Measurements from ENCODE around the gene TFAP2C. TPM values are rescaled to one million over a fixed set of nuclear protein-coding genes. Genes with fewer than 3 reads are reported as not detected.
"Not testable (repeated sequence)": the region's sequence is repeated elsewhere in the genome, so short reads cannot be mapped to it uniquely, and the experiment has no call there.

The TFAP2C gene
- total and polyA plus RNA-seq, 9 donors: 0.18 to 7.7 (median 0.66) TPM

DNA sequence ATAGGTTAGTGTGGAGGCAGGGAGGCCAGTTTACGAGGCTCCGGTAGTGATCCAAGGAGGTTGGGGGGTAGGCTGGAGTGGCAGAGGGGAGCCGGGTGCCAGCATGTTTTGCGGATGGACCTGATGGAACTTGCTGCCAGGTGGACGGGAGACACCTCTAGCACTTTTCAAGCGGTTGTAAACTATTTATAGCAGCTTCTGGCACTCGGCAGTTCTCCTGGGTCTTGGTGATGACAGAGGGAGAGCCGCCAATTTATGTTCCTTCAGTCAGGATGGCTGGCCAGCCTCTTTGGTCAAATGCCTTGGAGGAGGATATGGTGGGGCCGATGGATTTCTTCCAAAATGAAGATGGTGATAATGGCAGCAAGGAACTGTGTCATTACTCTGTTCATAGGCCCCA lies 28.8 kb downstream of the TFAP2C start:
- Histone ChIP-seq H3K4me3 (no peak overlapping the region), H3K9me3 (no peaks in the 10 kb centered on the region), H3K27ac (no peak overlapping the region), H3K4me1 (ENCODE audit: insufficient read depth) (no peaks in the 10 kb centered on the region), H3K27me3 (no peaks in the 10 kb centered on the region), H3K36me3 (no peaks in the 10 kb centered on the region)
- no peak for DNase-seq
- WGBS, 3 donors: 56 to 60% (median 56%) methylated on average over 9 of the region's 9 CpGs
- intact Hi-C loops (cut with DNase I): no loop called here
- TF ChIP-seq POLR2A (IDR thresholded peaks at IDR 0.05): no peak
- TF ChIP-seq EP300 (IDR thresholded peaks at IDR 0.05): no peak
- TF ChIP-seq, protein P1, sequence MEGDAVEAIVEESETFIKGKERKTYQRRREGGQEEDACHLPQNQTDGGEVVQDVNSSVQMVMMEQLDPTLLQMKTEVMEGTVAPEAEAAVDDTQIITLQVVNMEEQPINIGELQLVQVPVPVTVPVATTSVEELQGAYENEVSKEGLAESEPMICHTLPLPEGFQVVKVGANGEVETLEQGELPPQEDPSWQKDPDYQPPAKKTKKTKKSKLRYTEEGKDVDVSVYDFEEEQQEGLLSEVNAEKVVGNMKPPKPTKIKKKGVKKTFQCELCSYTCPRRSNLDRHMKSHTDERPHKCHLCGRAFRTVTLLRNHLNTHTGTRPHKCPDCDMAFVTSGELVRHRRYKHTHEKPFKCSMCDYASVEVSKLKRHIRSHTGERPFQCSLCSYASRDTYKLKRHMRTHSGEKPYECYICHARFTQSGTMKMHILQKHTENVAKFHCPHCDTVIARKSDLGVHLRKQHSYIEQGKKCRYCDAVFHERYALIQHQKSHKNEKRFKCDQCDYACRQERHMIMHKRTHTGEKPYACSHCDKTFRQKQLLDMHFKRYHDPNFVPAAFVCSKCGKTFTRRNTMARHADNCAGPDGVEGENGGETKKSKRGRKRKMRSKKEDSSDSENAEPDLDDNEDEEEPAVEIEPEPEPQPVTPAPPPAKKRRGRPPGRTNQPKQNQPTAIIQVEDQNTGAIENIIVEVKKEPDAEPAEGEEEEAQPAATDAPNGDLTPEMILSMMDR (IDR thresholded peaks at IDR 0.05): no peak

DNA sequence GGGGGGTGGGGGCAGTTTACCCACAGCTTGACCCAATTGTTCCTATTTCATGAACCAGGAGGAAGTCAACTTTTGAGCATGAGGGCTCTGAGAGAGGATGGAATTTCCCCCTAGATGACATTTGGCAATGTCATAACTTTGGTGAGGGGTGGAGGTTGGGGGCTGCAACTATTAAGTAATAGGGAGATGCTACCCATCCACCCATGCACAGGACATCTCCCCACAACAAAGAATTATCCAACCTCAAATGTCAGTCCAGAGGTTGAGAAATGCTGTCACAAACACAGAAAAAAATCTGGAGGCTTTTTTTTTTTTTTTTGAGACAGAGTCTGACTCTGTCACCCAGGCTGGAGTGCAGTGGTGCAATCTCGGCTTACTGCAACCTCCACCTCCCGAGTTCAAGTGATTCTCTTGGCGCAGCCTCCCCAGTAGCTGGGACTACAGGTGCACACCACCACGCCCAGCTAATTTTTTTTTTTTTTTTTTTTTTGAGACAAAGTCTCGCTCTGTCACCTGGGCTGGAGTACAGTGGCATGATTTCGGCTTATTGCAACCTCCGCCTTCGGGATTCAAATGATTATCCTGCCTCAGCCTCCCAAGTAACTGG lies 29.3 kb downstream of the TFAP2C start:
- WGBS, 3 donors: 90 to 93% (median 91%) methylated on average over 8 of the region's 8 CpGs
- H3K4me1 ChIP-seq (ENCODE audit: insufficient read depth); H3K27ac ChIP-seq; H3K9me3 ChIP-seq; intact Hi-C loops (cut with DNase I); DNase-seq; H3K4me3 ChIP-seq; H3K36me3 ChIP-seq; H3K27me3 ChIP-seq: not testable (repeated sequence)

DNA sequence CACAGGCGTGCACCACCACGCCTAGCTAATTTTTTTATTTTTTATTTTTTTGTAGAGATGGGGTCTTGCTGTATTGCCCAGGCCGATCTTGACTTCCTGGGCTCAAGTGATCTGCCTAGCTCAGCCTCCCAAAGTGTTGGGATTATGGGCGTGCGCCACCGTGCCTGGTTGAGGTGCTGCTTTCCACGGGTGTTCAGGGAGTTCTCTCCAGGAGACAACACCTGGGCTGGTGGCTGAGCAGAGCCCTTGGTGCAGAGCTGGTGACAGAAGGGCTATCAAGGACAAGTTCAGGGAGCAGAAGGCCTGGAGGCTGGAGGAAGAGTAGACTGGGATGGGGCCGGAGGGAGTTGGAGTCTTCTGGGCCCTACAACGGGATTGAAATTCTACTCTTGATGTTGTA lies 34.6 kb downstream of the TFAP2C start:
- no peaks in the 10 kb centered on the region for H3K4me1 ChIP-seq (ENCODE audit: insufficient read depth)
- no peak for DNase-seq
- no peaks in the 10 kb centered on the region for H3K36me3 ChIP-seq
- H3K4me3 ChIP-seq: no peak overlapping the region
- TF ChIP-seq EP300 (IDR thresholded peaks at IDR 0.05) (no peak), POLR2A (IDR thresholded peaks at IDR 0.05) (no peak)
- TF ChIP-seq, protein P1 (IDR thresholded peaks at IDR 0.05): no peak
- WGBS, 3 donors: 90 to 93% (median 91%) methylated on average over 9 of the region's 9 CpGs
- H3K9me3 ChIP-seq: no peaks in the 10 kb centered on the region
- intact Hi-C loops (cut with DNase I): no loop called here
- H3K27me3 ChIP-seq: no peaks in the 10 kb centered on the region
- no peak overlapping the region for H3K27ac ChIP-seq

DNA sequence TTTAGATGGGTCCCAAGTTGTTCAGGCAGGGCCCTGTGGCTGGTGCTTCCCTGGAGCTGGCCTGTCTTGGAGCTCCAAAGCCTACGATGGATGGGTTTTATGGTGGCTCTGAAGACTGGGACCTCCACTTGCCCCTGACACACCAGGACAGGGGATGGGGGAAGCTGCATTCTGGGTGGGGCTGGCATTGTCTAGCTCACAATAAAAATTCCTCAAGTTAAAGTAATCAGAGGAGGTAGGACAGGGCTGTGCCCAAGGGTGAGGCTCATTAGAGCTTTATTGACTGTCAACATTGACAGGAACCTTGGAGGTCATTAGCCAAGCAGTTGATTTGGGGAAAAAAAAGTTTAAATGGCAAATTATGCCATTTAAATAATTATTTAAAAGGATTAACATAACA lies 35.7 kb downstream of the TFAP2C start:
- Histone ChIP-seq H3K4me3 (no peak overlapping the region), H3K36me3 (no peaks in the 10 kb centered on the region), H3K4me1 (ENCODE audit: insufficient read depth) (no peaks in the 10 kb centered on the region), H3K9me3 (no peaks in the 10 kb centered on the region), H3K27ac (no peak overlapping the region), H3K27me3 (no peaks in the 10 kb centered on the region)
- no peak for DNase-seq
- WGBS, 3 donors: 46 to 78% (median 73%) methylated on average over 1 of the region's 1 CpG
- TF ChIP-seq EP300 (IDR thresholded peaks at IDR 0.05) (no peak), POLR2A (IDR thresholded peaks at IDR 0.05) (no peak)
- TF ChIP-seq, protein P1 (IDR thresholded peaks at IDR 0.05): no peak
- intact Hi-C loops (cut with DNase I): no loop called here

DNA sequence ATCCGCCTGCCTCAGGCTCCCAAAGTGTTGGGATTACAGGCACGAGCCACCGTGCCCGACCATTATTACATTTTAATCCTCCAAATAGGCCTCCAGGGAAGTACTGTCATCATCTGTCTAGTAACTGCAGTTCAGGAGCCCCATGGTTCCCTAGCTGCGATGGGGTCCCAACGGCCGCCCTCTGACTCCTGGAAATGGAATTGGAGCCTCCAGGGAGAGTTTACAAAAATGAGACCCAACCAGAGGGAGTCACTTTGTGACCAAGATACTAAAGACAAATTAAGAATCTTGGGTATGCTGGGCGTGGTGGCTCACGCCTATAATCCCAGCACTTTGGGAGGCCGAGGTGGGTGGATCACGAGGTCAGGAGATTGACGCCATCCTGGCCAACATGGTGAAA lies 36.7 kb downstream of the TFAP2C start:
- Histone ChIP-seq H3K9me3 (no peaks in the 10 kb centered on the region), H3K36me3 (no peaks in the 10 kb centered on the region), H3K27me3 (no peaks in the 10 kb centered on the region), H3K27ac (no peak overlapping the region), H3K4me3 (no peak overlapping the region), H3K4me1 (ENCODE audit: insufficient read depth) (no peaks in the 10 kb centered on the region)
- TF ChIP-seq EP300 (IDR thresholded peaks at IDR 0.05) (no peak), POLR2A (IDR thresholded peaks at IDR 0.05) (no peak)
- TF ChIP-seq, protein P1 (IDR thresholded peaks at IDR 0.05): no peak
- WGBS, 3 donors: 84 to 91% (median 88%) methylated on average over 12 of the region's 12 CpGs
- no peak for DNase-seq
- intact Hi-C loops (cut with DNase I): no loop called here
